CD4-positive, alpha-beta T cell (primary cell): ENCODE data around the gene ACVR1. TPM values are rescaled to one million over a fixed set of nuclear protein-coding genes. Genes with fewer than 3 reads are reported as not detected.

Source experiments
- ATAC-seq: fragments of 200-7000 bp; cut with Tn5 transposase; one replicate; pipeline ENCODE4 v1.10.0; 2022; ENCODE audit warnings: mild to moderate bottlenecking; ENCODE audit not compliant: poor library complexity
- CTCF ChIA-PET: fragments of 350-600 bp; sonication (Branson Sonifier 250); formaldehyde crosslinking; loops from one replicate; lab custom pipeline; 2021; ENCODE audit warnings: antibody characterized with exemption, inconsistent platforms; lab: Charles Lee
- POLR2A ChIA-PET: fragments of 350-600 bp; sonication (Branson Sonifier 250); formaldehyde crosslinking; loops from one replicate; lab custom pipeline; 2021; ENCODE audit warnings: antibody characterized with exemption, inconsistent platforms; lab: Charles Lee
- DNase-seq, 14 experiments: peaks; one replicate each; pipeline ENCODE4 v3.0.0-alpha.2; 2013 to 2020; ENCODE audit warnings: mixed read lengths in 2 of 14
- H3K27ac ChIP-seq, 2 donors: one replicate each; pipeline versions ENCODE4 v1.5.1 to v1.7.0; 2013; ENCODE audit warnings: low read length in 2 of 2, low read depth in 1 of 2, mild to moderate bottlenecking in 1 of 2
- H3K27me3 ChIP-seq, 2 experiments: 1 replicate in 1 of 2; 2 replicates in 1 of 2; pipeline versions ENCODE4 v1.6.1 to v1.7.0; 2013; ENCODE audit warnings: low read length in 2 of 2, control low read depth in 1 of 2, mild to moderate bottlenecking in 1 of 2, moderate library complexity in 1 of 2; ENCODE audit not compliant: insufficient read depth in 2 of 2, control insufficient read depth in 1 of 2
- H3K36me3 ChIP-seq: one replicate; pipeline ENCODE4 v1.6.1; 2013; ENCODE audit warnings: low read length, control low read depth; ENCODE audit not compliant: insufficient read depth
- H3K4me1 ChIP-seq: one replicate; pipeline ENCODE4 v1.6.1; 2013; ENCODE audit warnings: low read length, control low read depth; ENCODE audit not compliant: insufficient read depth
- H3K4me3 ChIP-seq: one replicate; pipeline ENCODE4 v1.5.1; 2013; ENCODE audit warnings: mild to moderate bottlenecking, low read length, moderate library complexity
- H3K9me3 ChIP-seq, 2 experiments: 1 replicate in 1 of 2; 2 replicates in 1 of 2; pipeline versions ENCODE4 v1.6.1 to v1.7.0; 2013; ENCODE audit warnings: low read length in 2 of 2, mild to moderate bottlenecking in 2 of 2, control low read depth in 1 of 2, moderate library complexity in 1 of 2; ENCODE audit not compliant: control insufficient read depth in 1 of 2, insufficient read depth in 1 of 2
- H3K27ac Mint-ChIP-seq: one replicate; pipeline ENCODE4 v1.8.0; 2020; ENCODE audit warnings: mixed read lengths
- H3K27me3 Mint-ChIP-seq: one replicate; pipeline ENCODE4 v1.8.0; 2021; ENCODE audit warnings: mixed read lengths
- H3K36me3 Mint-ChIP-seq: one replicate; pipeline ENCODE4 v1.8.0; 2021; ENCODE audit warnings: low read depth, mixed read lengths
- H3K4me1 Mint-ChIP-seq: one replicate; pipeline ENCODE4 v1.8.0; 2021; ENCODE audit warnings: low read depth, mixed read lengths
- H3K4me3 Mint-ChIP-seq: one replicate; pipeline ENCODE4 v1.8.0; 2020; ENCODE audit warnings: mild to moderate bottlenecking, mixed read lengths
- H3K9me3 Mint-ChIP-seq: one replicate; pipeline ENCODE4 v1.8.0; 2020; ENCODE audit warnings: mixed read lengths
- CTCF ChIP-seq: fragments of 200-600 bp; IDR thresholded peaks from one replicate; pipeline ENCODE4 v1.8.0; 2022; ENCODE audit warnings: antibody characterized with exemption, mild to moderate bottlenecking
- intact Hi-C, 2 experiments: fragments of 100-400 bp; cut with DNase I in 1 of 2; cut with micrococcal nuclease in 1 of 2; formaldehyde crosslinking; loops; one replicate each; pipeline versions ENCODE4 v1.15.1 to v1.9.0; 2023 to 2025; cut with DNase I, micrococcal nuclease
- total RNA-seq, 174 experiments: library from RNA in 2 of 174; stranded (reverse) in 2 of 174; gene quantifications; one replicate each; pipeline ENCODE4 v1.2.3 and lab custom pipeline; 2021 to 2026

Gene ACVR1
- total RNA-seq, 2 experiments from 2014 or later: 14.3 to 16.7 TPM

- H3K9me3 Mint-ChIP-seq: no peaks in the 10 kb centered on the region
- intact Hi-C loops: loop anchor here in 1 of 2 experiments (10.0 kb wide), 1 partner anchor 250 kb away; no protein-coding TSS in a partner anchor
- no peak for ATAC-seq
- no peak for DNase-seq
- POLR2A ChIA-PET: no interaction called here
- H3K27me3 Mint-ChIP-seq: no peaks in the 10 kb centered on the region
- no peak overlapping the region for H3K27ac Mint-ChIP-seq
- no peaks in the 10 kb centered on the region for H3K4me1 Mint-ChIP-seq
- H3K4me3 Mint-ChIP-seq: no peak overlapping the region
- Histone ChIP-seq H3K27me3 (no peaks in the 10 kb centered on the region), H3K36me3 (peaks cover 8% of the 10 kb centered on the region), H3K4me3 (no peak overlapping the region), H3K27ac (no peak overlapping the region), H3K9me3 (no peaks in the 10 kb centered on the region), H3K4me1 (no peaks in the 10 kb centered on the region)
- H3K36me3 Mint-ChIP-seq: peaks cover 48% of the 10 kb centered on the region
- TF ChIP-seq CTCF: no peak
- CTCF ChIA-PET: no interaction called here
Measured at GRCh38 chr2:157744571-157745076, 131.5 kb downstream of the ACVR1 start.

GRCh38 chr2:157743051-157743450 is 133.1 kb downstream of the ACVR1 start:
- POLR2A ChIA-PET: no interaction called here
- intact Hi-C loops: loop anchor here in 1 of 2 experiments (10.0 kb wide), 1 partner anchor 248 kb away; no protein-coding TSS in a partner anchor
- Histone ChIP-seq H3K4me1 (no peaks in the 10 kb centered on the region), H3K4me3 (no peak overlapping the region), H3K36me3 (peaks cover 16% of the 10 kb centered on the region), H3K9me3 (no peaks in the 10 kb centered on the region), H3K27me3 (no peaks in the 10 kb centered on the region), H3K27ac (no peak overlapping the region)
- Mint-ChIP-seq H3K9me3 (no peaks in the 10 kb centered on the region), H3K36me3 (peaks cover 55% of the 10 kb centered on the region), H3K27me3 (no peaks in the 10 kb centered on the region), H3K4me3 (no peak overlapping the region), H3K4me1 (no peaks in the 10 kb centered on the region), H3K27ac (no peak overlapping the region)
- ATAC-seq (no peak), DNase-seq (no peak)
- TF ChIP-seq CTCF: no peak
- CTCF ChIA-PET: no interaction called here

GRCh38 chr2:157741819-157742484 is 134.2 kb downstream of the ACVR1 start:
- peaks cover 27% of the 10 kb centered on the region for H3K36me3 ChIP-seq
- no peak overlapping the region for H3K4me3 Mint-ChIP-seq
- TF ChIP-seq CTCF: no peak
- no peaks in the 10 kb centered on the region for H3K4me1 Mint-ChIP-seq
- no peak for DNase-seq
- no peak overlapping the region for H3K4me3 ChIP-seq
- CTCF ChIA-PET: no interaction called here
- no peaks in the 10 kb centered on the region for H3K27me3 ChIP-seq
- H3K27ac ChIP-seq: no peak overlapping the region
- no peak for ATAC-seq
- H3K4me1 ChIP-seq: no peaks in the 10 kb centered on the region
- POLR2A ChIA-PET: no interaction called here
- H3K9me3 ChIP-seq: no peaks in the 10 kb centered on the region
- intact Hi-C loops: loop anchor here in 1 of 2 experiments (10.0 kb wide), 1 partner anchor 247 kb away; no protein-coding TSS in a partner anchor
- no peak overlapping the region for H3K27ac Mint-ChIP-seq
- no peaks in the 10 kb centered on the region for H3K9me3 Mint-ChIP-seq
- H3K27me3 Mint-ChIP-seq: no peaks in the 10 kb centered on the region
- H3K36me3 Mint-ChIP-seq: peaks cover 59% of the 10 kb centered on the region
